Psoas muscle (tissue), 8 donors: Measurements from ENCODE around the gene GTPBP4. TPM values are rescaled to one million over a fixed set of nuclear protein-coding genes. Genes with fewer than 3 reads are reported as not detected.

Experiments
- ATAC-seq, 4 donors: fragments of 200-7000 bp; cut with Tn5 transposase; one replicate each; pipeline ENCODE4 v1.9.1; 2020; ENCODE audit warnings: moderate library complexity in 3 of 4, mild to moderate bottlenecking in 2 of 4
- DNase-seq, 2 donors: peaks; one replicate each; pipeline ENCODE4 v3.0.0-alpha.2; 2020
- H3K27ac ChIP-seq: fragments of 200-600 bp; one replicate; pipeline ENCODE4 v1.8.0; 2022
- H3K27me3 ChIP-seq, 3 donors: fragments of 200-600 bp in 1 of 3; one replicate each; pipeline versions ENCODE4 v1.6.1 to v1.8.0; 2013 to 2022; ENCODE audit warnings: low read length in 2 of 3, mild to moderate bottlenecking in 2 of 3, moderate library complexity in 1 of 3; ENCODE audit not compliant: insufficient read depth in 3 of 3
- H3K36me3 ChIP-seq, 2 donors: fragments of 200-600 bp in 1 of 2; one replicate each; pipeline versions ENCODE4 v1.6.1 to v1.8.0; 2013 to 2022; ENCODE audit warnings: low read depth in 1 of 2, mild to moderate bottlenecking in 1 of 2, moderate library complexity in 1 of 2; ENCODE audit not compliant: insufficient read depth in 1 of 2
- H3K4me1 ChIP-seq: fragments of 200-600 bp; one replicate; pipeline ENCODE4 v1.8.0; 2022
- H3K4me3 ChIP-seq: fragments of 200-600 bp; one replicate; pipeline ENCODE4 v1.8.0; 2022; ENCODE audit warnings: mild to moderate bottlenecking
- H3K9me3 ChIP-seq: fragments of 200-600 bp; one replicate; pipeline ENCODE4 v1.8.0; 2022
- CTCF ChIP-seq: fragments of 200-600 bp; IDR thresholded peaks from one replicate; pipeline ENCODE4 v1.8.0; 2022; ENCODE audit warnings: antibody characterized with exemption
- WGBS, 3 donors: extraction: QIAGEN DNeasy Blood & Tissue Kit; methylation state at CpG; one replicate each; pipeline versions ENCODE4 v1.1.6 to v1.1.7; 2013; 5-methylcytosine and 5-hydroxymethylcytosine counted together
- intact Hi-C, 2 donors: fragments of 100-400 bp; cut with DNase I; formaldehyde crosslinking; loops; one replicate each; pipeline versions ENCODE4 v1.11.0 to v1.14.2; 2022
- polyA plus RNA-seq, 3 donors: library from polyadenylated mRNA; stranded (reverse); fragments of 200-250 nt; gene quantifications; one replicate each; pipeline ENCODE4 v1.2.3, GENCODE V29; 2013
- total RNA-seq, 4 donors: library from RNA; stranded (reverse); fragmentation: NEBNext Ultra II Directional in 2 of 4; extraction: Animal tissue kit (Norgen Biotek cat#: 25700) in 2 of 4; gene quantifications; one replicate each; pipeline versions ENCODE4 v1.2.1 to v1.2.4, GENCODE V29; 2021 to 2023
- donor health status: healthy with polysubstance abuse.
- donor health status: DM: no; HTN: no; CAD: no; lungs with moderate emphysema.
- donor health status: Bipolar disorder and iron deficiency.
- donor health status: healthy.
- donor health status: DM: yes; HTN: yes; CAD: no.
- donor health status: DM: no; HTN: no; CAD: no.
- donor health status: DM: no; HTN: no; CAD: no.
- donor health status: DM: yes; HTN: yes; CAD: no.

GTPBP4 gene
- total and polyA plus RNA-seq, 7 donors = 36.3 to 134 (median 70.2) TPM

DNA sequence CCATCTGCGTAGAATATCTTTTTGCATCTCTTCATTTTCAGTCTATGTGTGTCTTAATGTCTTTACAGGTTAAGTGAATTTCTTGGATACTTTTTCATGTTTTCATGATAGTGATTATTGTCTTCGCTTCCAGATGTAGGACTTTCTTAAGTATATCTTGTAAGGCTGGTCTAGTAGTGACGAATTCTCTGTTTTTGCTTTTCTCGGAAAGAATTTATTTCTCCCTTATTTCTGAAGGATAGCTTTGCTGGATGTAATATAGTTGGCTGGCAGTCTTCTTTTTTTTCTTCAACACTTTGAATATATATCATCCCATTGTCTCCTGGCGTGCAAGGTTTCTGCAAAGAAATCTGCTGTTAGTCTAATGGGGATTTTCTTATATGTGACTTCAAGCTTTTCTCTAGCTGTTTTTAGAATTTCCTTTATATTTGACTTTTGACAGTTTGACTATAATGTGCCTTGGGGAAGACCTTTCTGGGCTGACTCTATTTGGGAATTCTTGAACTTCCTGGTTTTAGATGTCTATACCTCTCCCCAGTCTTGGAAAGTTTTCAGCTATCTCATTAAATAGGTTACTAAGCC is 14.3 kb downstream of the GTPBP4 start:
- Histone ChIP-seq H3K27ac (no peak overlapping the region), H3K4me3 (no peak overlapping the region), H3K4me1 (no peaks in the 10 kb centered on the region), H3K36me3 (peaks cover 37 to 100% of the 10 kb centered on the region in 2 donors), H3K9me3 (peaks cover 21% of the 10 kb centered on the region), H3K27me3 (no peaks in the 10 kb centered on the region)
- DNase-seq = no peak
- WGBS, 3 donors = 98 to 99% (median 98%) methylated on average over 5 of the region's 5 CpGs
- no peak for ATAC-seq
- intact Hi-C loops = no loop called here
- TF ChIP-seq CTCF = no peak

DNA sequence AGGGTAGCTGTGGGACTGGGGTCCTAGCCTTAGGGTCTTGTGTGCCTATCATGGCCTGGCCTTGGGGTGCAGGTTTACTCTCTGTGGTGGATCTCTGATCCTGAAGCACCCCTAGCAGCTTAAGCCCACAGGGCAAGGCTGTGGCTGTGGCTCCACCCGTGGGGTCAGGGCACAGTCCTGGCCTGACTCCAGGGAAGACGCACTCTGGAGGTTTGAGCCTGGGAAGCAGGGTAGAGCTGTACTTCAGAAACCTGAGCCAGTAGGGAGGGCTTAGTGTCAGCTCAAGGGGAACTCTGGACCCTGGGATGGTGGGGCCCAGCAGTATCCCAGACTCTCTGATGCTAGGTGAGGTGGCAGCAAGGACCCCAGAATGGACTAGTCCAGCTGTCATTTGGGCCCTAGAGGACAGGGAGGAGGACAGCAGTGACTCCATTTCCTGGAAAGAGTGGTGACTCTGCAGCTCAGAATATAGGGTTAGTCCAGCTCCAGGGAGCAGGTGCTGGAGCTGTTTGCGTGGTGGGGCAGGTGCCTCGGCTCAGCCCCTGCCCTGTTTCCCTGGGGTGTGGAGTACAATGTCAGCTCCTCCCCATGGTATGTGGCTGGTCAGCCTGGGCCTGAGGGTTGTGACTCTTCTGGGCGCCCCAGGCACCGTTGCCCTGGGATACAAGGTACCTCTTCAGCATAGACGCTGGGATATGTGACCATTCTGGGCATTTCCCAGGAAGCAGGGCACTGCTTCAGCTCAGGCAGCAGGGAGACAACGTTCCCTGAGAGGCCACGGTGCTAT is 15.8 kb downstream of the GTPBP4 start:
- Histone ChIP-seq H3K27ac (no peak overlapping the region), H3K4me3 (no peak overlapping the region), H3K36me3 (peaks cover 35 to 100% of the 10 kb centered on the region in 2 donors), H3K9me3 (peaks cover 21% of the 10 kb centered on the region), H3K27me3 (no peaks in the 10 kb centered on the region), H3K4me1 (no peaks in the 10 kb centered on the region)
- intact Hi-C loops = no loop called here
- TF ChIP-seq CTCF = no peak
- 96 to 99% (median 96%) methylated on average over 9 of the region's 9 CpGs for WGBS, 3 donors
- ATAC-seq (peak in 1 of 4 donors; percentile 19), DNase-seq (no peak)

GRCh38 chr10:1006573-1006972 is 18.3 kb downstream of the GTPBP4 start:
- no peak for DNase-seq
- intact Hi-C loops = no loop called here
- H3K4me3 ChIP-seq = no peak overlapping the region
- 95 to 98% (median 97%) methylated on average over 9 of the region's 9 CpGs for WGBS, 3 donors
- no peak for TF ChIP-seq CTCF
- no peak for ATAC-seq
- no peaks in the 10 kb centered on the region for H3K4me1 ChIP-seq
- H3K36me3 ChIP-seq = peaks cover 35 to 99% of the 10 kb centered on the region in 2 donors
- H3K27ac ChIP-seq = no peak overlapping the region
- no peaks in the 10 kb centered on the region for H3K27me3 ChIP-seq
- H3K9me3 ChIP-seq = peaks cover 21% of the 10 kb centered on the region

- Histone ChIP-seq H3K36me3 (peaks cover 43 to 99% of the 10 kb centered on the region in 2 donors), H3K27ac (no peak overlapping the region), H3K4me3 (no peak overlapping the region), H3K4me1 (no peaks in the 10 kb centered on the region), H3K27me3 (no peaks in the 10 kb centered on the region), H3K9me3 (peaks cover 11% of the 10 kb centered on the region)
- no peak for ATAC-seq
- 89 to 94% (median 92%) methylated on average over 10 of the region's 10 CpGs for WGBS, 3 donors
- DNase-seq = no peak
- intact Hi-C loops = no loop called here
- no peak for TF ChIP-seq CTCF
Observed at GRCh38 chr10:1007583-1007982, 19.3 kb downstream of the GTPBP4 start.
